8988T (cell line): ENCODE results near the gene CUZD1.

ENCODE experiments used
- DNase-seq: peaks from one replicate; pipeline ENCODE4 v3.0.0; 2011

Gene CUZD1

DNA sequence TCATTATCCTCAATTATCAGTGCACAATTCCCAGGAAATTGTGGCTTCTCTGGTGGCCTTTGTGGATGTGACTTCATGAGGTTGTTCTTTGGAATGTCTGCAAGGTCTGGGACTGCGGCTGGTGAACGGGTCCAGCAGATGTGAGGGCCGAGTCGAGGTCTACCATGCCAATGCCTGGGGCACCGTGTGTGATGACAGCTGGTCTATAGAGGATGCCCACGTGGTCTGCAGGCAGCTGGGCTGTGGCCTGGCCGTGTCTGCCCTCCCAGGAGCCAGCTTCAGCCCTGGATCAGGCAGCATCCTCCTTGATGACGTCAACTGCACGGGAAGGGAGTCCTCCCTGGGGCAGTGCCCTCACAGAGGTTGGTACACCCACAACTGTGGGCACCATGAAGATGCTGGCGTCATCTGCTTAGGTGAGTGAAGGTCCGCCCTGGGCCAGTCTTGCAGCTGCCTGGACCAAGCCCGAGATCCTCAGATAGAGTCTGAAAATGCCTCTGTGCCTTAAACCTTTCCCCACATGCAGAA, 46.9 kb downstream of the CUZD1 start:
- no peak for DNase-seq

DNA sequence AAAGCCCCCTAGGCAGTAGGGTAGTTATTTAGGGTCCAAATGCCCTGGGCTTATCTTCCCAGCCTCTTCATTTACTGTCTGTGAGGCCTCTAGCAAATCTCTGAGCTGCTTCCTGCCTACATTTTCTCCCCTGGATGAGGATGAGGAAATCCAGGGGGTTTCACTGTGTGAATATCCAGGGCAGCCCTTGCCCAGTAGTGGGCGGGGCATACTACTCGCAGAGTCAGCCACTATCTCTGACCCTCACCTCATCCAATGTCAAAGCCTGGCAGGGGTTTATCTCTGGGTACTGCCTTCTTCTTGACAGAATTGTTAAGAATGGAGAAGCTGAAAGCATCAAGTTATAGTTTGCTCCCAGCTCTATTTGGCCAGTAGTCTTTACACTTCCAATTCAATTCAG, 48.9 kb downstream of the CUZD1 start:
- no peak for DNase-seq

DNA sequence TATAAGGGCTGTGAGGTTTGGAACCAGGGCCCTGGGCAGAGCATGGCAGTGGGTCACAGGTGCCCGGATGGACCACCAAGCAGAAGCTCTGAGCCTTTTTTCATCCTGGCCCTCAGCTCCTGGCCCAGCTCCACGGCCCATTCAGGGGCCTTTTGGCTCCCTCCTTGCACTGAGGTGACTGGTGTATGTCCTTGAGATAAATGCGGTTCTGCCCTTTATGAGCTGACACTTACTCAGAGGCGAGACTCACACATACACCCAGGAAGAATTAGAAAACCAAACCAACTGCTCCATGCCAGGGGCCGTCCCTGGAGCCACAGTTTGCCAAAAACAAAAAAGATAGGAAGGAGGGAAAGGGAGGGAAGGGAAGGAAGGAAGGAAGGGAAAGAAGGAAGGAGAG, 49.7 kb downstream of the CUZD1 start:
- no peak for DNase-seq

DNA sequence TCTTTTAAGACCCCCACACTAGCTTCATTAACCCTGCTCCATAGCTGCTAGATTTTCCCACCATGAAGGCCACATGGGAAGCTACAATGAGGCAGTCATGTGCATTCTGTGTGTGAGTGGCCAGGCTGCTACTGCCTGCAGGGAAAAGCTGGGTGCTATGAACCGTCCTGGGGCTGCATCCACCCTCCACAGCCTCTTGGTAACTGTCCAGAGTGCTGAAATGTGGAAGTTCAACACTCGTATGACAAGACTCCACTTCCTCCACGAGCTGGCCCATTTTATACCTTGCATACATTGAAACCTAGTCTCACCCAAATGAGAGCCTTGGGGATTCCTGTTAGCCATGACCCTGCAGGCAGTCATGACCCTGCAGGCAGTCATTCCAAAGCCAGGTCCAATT, 59.4 kb downstream of the CUZD1 start:
- no peak for DNase-seq

DNA sequence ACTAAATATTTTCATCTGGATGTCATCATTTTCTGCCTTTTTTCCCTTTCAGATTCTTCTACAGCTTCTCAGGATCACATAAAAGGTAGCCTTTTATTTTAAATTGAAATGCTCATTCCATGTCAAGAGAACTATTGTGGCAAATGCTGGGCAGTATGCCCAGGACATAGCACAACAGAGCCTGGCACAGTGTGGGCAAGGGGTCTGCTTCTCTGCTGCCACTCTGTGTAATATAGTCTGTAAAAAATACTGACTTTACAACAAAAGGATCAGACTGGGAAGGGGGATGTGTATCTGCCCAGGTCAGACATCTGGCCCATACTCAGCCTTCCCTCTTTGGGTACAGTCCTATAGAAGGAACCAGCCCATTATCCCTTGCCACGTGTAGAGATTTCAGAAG, 62.7 kb downstream of the CUZD1 start:
- DNase-seq = no peak
